DND-41 (cell line): ENCODE measurements around the gene ZBTB39.

Experiments used
- ATAC-seq: fragments of 200-7000 bp; cut with Tn5 transposase; 3 replicates; pipeline ENCODE4 v1.9.1; 2021; ENCODE audit warnings: low read depth; ENCODE audit not compliant: insufficient read depth
- DNase-seq: peaks from one replicate; pipeline ENCODE4 v3.0.0-alpha.2; 2020
- H2AFZ ChIP-seq: 2 replicates; pipeline ENCODE4 v1.6.0; 2012; ENCODE audit warnings: low read depth, low read length
- H3K27ac ChIP-seq: 2 replicates; pipeline ENCODE4 v1.5.1; 2012; ENCODE audit warnings: low read length, inconsistent platforms
- H3K27me3 ChIP-seq: fragments of 200-600 bp; sonication (generic); 2 replicates; pipeline ENCODE4 v1.6.0; 2012; ENCODE audit warnings: low read length, mild to moderate bottlenecking, inconsistent platforms; ENCODE audit not compliant: insufficient read depth, poor library complexity
- H3K36me3 ChIP-seq: 2 replicates; pipeline ENCODE4 v1.5.1; 2012; ENCODE audit warnings: low read length, inconsistent platforms; ENCODE audit not compliant: insufficient read depth
- H3K4me1 ChIP-seq: 2 replicates; pipeline ENCODE4 v1.5.1; 2012; ENCODE audit warnings: mild to moderate bottlenecking, low read length; ENCODE audit not compliant: insufficient read depth
- H3K4me2 ChIP-seq: 2 replicates; pipeline ENCODE4 v1.6.0; 2012; ENCODE audit warnings: mild to moderate bottlenecking, moderate library complexity, low read length, inconsistent platforms; ENCODE audit not compliant: insufficient read depth
- H3K4me3 ChIP-seq, 2 experiments: fragments of 200-600 bp in 1 of 2; shearing (Covaris generic) in 1 of 2; 2 replicates each; pipeline ENCODE4 v1.5.1; 2012 to 2016; ENCODE audit warnings: inconsistent platforms in 2 of 2, low read length in 2 of 2, mild to moderate bottlenecking in 2 of 2, low read depth in 1 of 2, moderate library complexity in 1 of 2
- H3K79me2 ChIP-seq: 2 replicates; pipeline ENCODE4 v1.6.0; 2012; ENCODE audit warnings: low read length, inconsistent platforms; ENCODE audit not compliant: insufficient read depth
- H3K9ac ChIP-seq: 2 replicates; pipeline ENCODE4 v1.6.0; 2012; ENCODE audit warnings: low read depth, mild to moderate bottlenecking, inconsistent platforms, low read length, moderate library complexity
- H3K9me3 ChIP-seq: 2 replicates; pipeline ENCODE4 v1.5.1; 2012; ENCODE audit warnings: low read length, moderate library complexity, mild to moderate bottlenecking, inconsistent platforms; ENCODE audit not compliant: insufficient read depth, severe bottlenecking
- H4K20me1 ChIP-seq: 2 replicates; pipeline ENCODE4 v1.6.0; 2012; ENCODE audit warnings: low read length; ENCODE audit not compliant: insufficient read depth
- EZH2 ChIP-seq: IDR thresholded peaks from 3 replicates; pipeline ENCODE4 v1.6.1; 2012; ENCODE audit warnings: borderline replicate concordance, low read depth, mild to moderate bottlenecking, moderate library complexity, low read length, inconsistent platforms; ENCODE audit not compliant: severe bottlenecking
- TF ChIP-seq, protein P1 (sequence below): IDR thresholded peaks from 2 replicates; pipeline ENCODE4 v1.5.1; 2012; ENCODE audit warnings: borderline replicate concordance, low read length, moderate library complexity, mild to moderate bottlenecking; ENCODE audit not compliant: poor library complexity, severe bottlenecking; ENCODE audit errors: extremely low read depth

ZBTB39 gene

DNA sequence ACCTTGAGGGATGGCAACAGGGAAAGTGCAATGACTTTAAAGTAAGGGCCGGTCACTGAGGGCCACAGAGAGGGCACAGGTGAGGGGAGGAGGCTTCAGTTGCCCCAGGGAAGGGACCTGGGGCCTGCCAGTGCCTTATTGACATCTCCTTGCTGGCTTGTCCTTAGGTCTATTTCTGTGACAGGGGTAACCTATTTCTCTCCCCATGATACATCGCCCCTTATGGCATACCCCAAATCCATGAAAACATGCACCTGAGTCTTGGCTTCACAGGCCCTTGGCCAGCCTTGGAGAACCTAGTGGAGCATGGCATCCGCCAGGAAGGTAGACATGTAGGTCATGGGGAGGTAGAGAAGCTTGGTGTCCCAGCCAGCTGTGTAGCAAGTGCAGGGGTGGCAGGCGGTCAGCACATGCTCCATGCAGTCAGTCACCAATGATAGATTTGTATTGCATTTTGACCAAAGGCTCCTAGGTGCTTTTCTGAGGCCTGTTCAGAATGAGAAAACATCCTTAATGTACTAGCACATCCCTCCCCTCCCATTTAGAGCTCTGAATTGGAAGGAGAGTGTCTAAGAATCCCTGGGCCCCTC is 25.3 kb downstream of the ZBTB39 start:
- no peaks in the 10 kb centered on the region for H3K79me2 ChIP-seq
- H3K36me3 ChIP-seq = no peaks in the 10 kb centered on the region
- no peak overlapping the region for H3K4me2 ChIP-seq
- no peak overlapping the region for H3K9ac ChIP-seq
- ATAC-seq = no peak
- H3K4me3 ChIP-seq = no peak overlapping the region
- no peak overlapping the region for H3K27ac ChIP-seq
- no peak overlapping the region for H2AFZ ChIP-seq
- no peak for DNase-seq
- H3K4me1 ChIP-seq = no peaks in the 10 kb centered on the region
- H3K9me3 ChIP-seq = no peaks in the 10 kb centered on the region
- TF ChIP-seq, protein P1, sequence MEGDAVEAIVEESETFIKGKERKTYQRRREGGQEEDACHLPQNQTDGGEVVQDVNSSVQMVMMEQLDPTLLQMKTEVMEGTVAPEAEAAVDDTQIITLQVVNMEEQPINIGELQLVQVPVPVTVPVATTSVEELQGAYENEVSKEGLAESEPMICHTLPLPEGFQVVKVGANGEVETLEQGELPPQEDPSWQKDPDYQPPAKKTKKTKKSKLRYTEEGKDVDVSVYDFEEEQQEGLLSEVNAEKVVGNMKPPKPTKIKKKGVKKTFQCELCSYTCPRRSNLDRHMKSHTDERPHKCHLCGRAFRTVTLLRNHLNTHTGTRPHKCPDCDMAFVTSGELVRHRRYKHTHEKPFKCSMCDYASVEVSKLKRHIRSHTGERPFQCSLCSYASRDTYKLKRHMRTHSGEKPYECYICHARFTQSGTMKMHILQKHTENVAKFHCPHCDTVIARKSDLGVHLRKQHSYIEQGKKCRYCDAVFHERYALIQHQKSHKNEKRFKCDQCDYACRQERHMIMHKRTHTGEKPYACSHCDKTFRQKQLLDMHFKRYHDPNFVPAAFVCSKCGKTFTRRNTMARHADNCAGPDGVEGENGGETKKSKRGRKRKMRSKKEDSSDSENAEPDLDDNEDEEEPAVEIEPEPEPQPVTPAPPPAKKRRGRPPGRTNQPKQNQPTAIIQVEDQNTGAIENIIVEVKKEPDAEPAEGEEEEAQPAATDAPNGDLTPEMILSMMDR = no peak
- TF ChIP-seq EZH2 = no peak
- H4K20me1 ChIP-seq = no peaks in the 10 kb centered on the region
- no peaks in the 10 kb centered on the region for H3K27me3 ChIP-seq

DNA sequence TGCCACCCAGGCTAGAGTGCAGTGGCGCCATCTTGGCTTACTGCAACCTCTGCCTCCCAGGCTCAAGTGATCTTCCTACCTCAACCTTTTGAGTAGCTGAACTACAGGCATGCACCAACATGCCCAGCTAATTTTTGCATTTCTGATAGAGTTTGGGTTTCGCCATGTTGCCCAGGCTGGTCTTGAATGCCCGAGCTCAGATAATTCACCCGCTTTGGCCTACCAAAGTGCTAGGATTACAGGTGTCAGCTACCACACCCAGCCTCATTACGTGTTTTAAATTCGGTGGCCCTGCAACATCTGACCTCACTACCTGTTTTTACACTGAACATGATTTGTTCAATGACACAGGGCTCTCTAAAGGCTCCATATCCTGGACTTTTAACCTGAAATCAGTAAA is 26.1 kb downstream of the ZBTB39 start:
- Histone ChIP-seq H3K9me3 (no peaks in the 10 kb centered on the region), H2AFZ (no peak overlapping the region), H3K27me3 (no peaks in the 10 kb centered on the region), H3K4me3 (no peak overlapping the region), H3K9ac (no peak overlapping the region), H3K4me1 (no peaks in the 10 kb centered on the region), H3K27ac (no peak overlapping the region), H4K20me1 (no peaks in the 10 kb centered on the region), H3K4me2 (no peak overlapping the region), H3K36me3 (no peaks in the 10 kb centered on the region), H3K79me2 (no peaks in the 10 kb centered on the region)
- ATAC-seq (no peak), DNase-seq (no peak)
- TF ChIP-seq, protein P1 = no peak
- no peak for TF ChIP-seq EZH2

DNA sequence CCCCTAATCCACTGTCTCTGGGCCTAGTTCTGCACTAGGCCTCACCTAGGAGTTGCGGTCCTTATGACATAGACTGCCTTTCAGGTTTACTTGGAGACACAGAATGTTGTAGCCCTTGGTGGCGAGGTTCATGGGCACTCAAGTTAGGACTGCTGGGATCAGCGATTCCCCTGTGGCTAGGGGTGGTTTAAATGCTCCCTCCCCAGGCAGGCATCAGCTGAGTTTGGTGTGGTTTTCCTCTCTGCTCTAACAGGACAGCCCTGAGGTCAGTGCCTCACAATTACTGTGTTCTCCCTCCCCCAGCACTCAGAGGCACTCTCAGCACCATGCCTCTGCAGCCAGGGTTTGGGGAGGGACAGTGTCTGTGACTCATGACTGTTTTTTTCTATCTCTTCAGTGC is 26.7 kb downstream of the ZBTB39 start:
- H3K9ac ChIP-seq = no peak overlapping the region
- no peaks in the 10 kb centered on the region for H3K27me3 ChIP-seq
- H3K4me1 ChIP-seq = no peaks in the 10 kb centered on the region
- TF ChIP-seq, protein P1 = no peak
- TF ChIP-seq EZH2 = no peak
- no peak overlapping the region for H2AFZ ChIP-seq
- ATAC-seq (no peak), DNase-seq (no peak)
- no peaks in the 10 kb centered on the region for H3K9me3 ChIP-seq
- H3K4me2 ChIP-seq = no peak overlapping the region
- no peaks in the 10 kb centered on the region for H3K79me2 ChIP-seq
- no peak overlapping the region for H3K27ac ChIP-seq
- H3K36me3 ChIP-seq = no peaks in the 10 kb centered on the region
- no peak overlapping the region for H3K4me3 ChIP-seq
- H4K20me1 ChIP-seq = no peaks in the 10 kb centered on the region
